CD14-positive monocyte (primary cell): ENCODE data around the gene CCBE1. TPM values are rescaled to one million over a fixed set of nuclear protein-coding genes. Genes with fewer than 3 reads are reported as not detected.

Experiments
- DNase-seq, 3 donors: peaks; one replicate each; pipeline ENCODE4 v3.0.0-alpha.2; 2011 to 2022
- H2AFZ ChIP-seq: 2 replicates; pipeline ENCODE4 v1.6.0; 2012; ENCODE audit warnings: mild to moderate bottlenecking, low read depth, low read length, inconsistent platforms; ENCODE audit not compliant: insufficient read depth, poor library complexity, severe bottlenecking
- H3K27ac ChIP-seq, 2 donors: 1 replicate in 1 of 2; 2 replicates in 1 of 2; pipeline ENCODE4 v1.5.1; 2012 to 2013; ENCODE audit warnings: low read length in 2 of 2, control low read depth in 1 of 2, inconsistent platforms in 1 of 2, low read depth in 1 of 2, mild to moderate bottlenecking in 1 of 2
- H3K27me3 ChIP-seq, 2 donors: one replicate each; pipeline versions ENCODE4 v1.6.0 to v1.6.1; 2011 to 2013; ENCODE audit warnings: low read length in 2 of 2; ENCODE audit not compliant: control insufficient read depth in 2 of 2, insufficient read depth in 2 of 2
- H3K36me3 ChIP-seq, 2 donors: replicated peaks in 1 of 2; 1 replicate in 1 of 2; 2 replicates in 1 of 2; pipeline versions ENCODE4 v1.5.1 to v1.6.1; 2012 to 2013; ENCODE audit warnings: low read length in 2 of 2, control low read depth in 1 of 2, inconsistent platforms in 1 of 2, mild to moderate bottlenecking in 1 of 2; ENCODE audit not compliant: insufficient read depth in 2 of 2, control insufficient read depth in 1 of 2
- H3K4me1 ChIP-seq, 2 donors: 1 replicate in 1 of 2; 2 replicates in 1 of 2; pipeline versions ENCODE4 v1.5.1 to v1.6.1; 2012 to 2013; ENCODE audit warnings: low read length in 2 of 2, control low read depth in 1 of 2, inconsistent platforms in 1 of 2, mild to moderate bottlenecking in 1 of 2, moderate library complexity in 1 of 2; ENCODE audit not compliant: insufficient read depth in 2 of 2, control insufficient read depth in 1 of 2
- H3K4me2 ChIP-seq: replicated peaks from 2 replicates; pipeline ENCODE3; 2012; ENCODE audit warnings: low read length, moderate library complexity, mild to moderate bottlenecking; ENCODE audit not compliant: poor library complexity, severe bottlenecking; ENCODE audit errors: extremely low read depth
- H3K4me3 ChIP-seq, 3 experiments: fragments of 200-600 bp in 1 of 3; sonication (generic) in 1 of 3; replicated peaks in 1 of 3; 1 replicate in 2 of 3; 2 replicates in 1 of 3; pipeline ENCODE4 v1.5.1; 2011 to 2013; ENCODE audit warnings: low read length in 3 of 3, mild to moderate bottlenecking in 3 of 3, control low read depth in 2 of 3, low read depth in 2 of 3, inconsistent platforms in 1 of 3, moderate library complexity in 1 of 3
- H3K79me2 ChIP-seq: 2 replicates; pipeline ENCODE4 v1.6.0; 2012; ENCODE audit warnings: mild to moderate bottlenecking, control low read depth, inconsistent platforms, low read length, moderate library complexity; ENCODE audit not compliant: insufficient read depth
- H3K9ac ChIP-seq: 2 replicates; pipeline ENCODE4 v1.6.0; 2017; ENCODE audit warnings: low read length, mild to moderate bottlenecking; ENCODE audit not compliant: insufficient read depth, poor library complexity, severe bottlenecking
- H3K9me3 ChIP-seq, 2 donors: replicated peaks in 1 of 2; 1 replicate in 1 of 2; 2 replicates in 1 of 2; pipeline versions ENCODE4 v1.5.1 to v1.6.1; 2012 to 2013; ENCODE audit warnings: low read length in 2 of 2, control low read depth in 1 of 2; ENCODE audit not compliant: control insufficient read depth in 1 of 2, insufficient read depth in 1 of 2
- H4K20me1 ChIP-seq: 2 replicates; pipeline ENCODE4 v1.6.0; 2012; ENCODE audit warnings: mild to moderate bottlenecking, low read length, control low read depth, moderate library complexity; ENCODE audit not compliant: insufficient read depth
- H3K27ac Mint-ChIP-seq, 7 donors: one replicate each; pipeline ENCODE4 v1.8.0; 2020; ENCODE audit warnings: mild to moderate bottlenecking in 7 of 7, mixed read lengths in 7 of 7, moderate library complexity in 6 of 7, inconsistent platforms in 2 of 7
- H3K27me3 Mint-ChIP-seq, 3 donors: one replicate each; pipeline ENCODE4 v1.8.0; 2021 to 2022; ENCODE audit warnings: low read depth in 3 of 3, mild to moderate bottlenecking in 3 of 3, mixed read lengths in 3 of 3, moderate library complexity in 3 of 3, inconsistent platforms in 1 of 3
- H3K36me3 Mint-ChIP-seq, 2 donors: one replicate each; pipeline ENCODE4 v1.8.0; 2020; ENCODE audit warnings: mixed read lengths in 2 of 2, inconsistent platforms in 1 of 2, mild to moderate bottlenecking in 1 of 2
- H3K4me1 Mint-ChIP-seq: one replicate; pipeline ENCODE4 v1.8.0; 2020; ENCODE audit warnings: mild to moderate bottlenecking, mixed read lengths
- H3K4me3 Mint-ChIP-seq, 2 donors: one replicate each; pipeline ENCODE4 v1.8.0; 2020; ENCODE audit warnings: mild to moderate bottlenecking in 2 of 2, mixed read lengths in 2 of 2, moderate library complexity in 1 of 2
- H3K9me3 Mint-ChIP-seq, 7 donors: one replicate each; pipeline ENCODE4 v1.8.0; 2020 to 2022; ENCODE audit warnings: mixed read lengths in 7 of 7, mild to moderate bottlenecking in 6 of 7, moderate library complexity in 6 of 7, inconsistent platforms in 2 of 7
- WGBS: methylation state at CpG from one replicate; pipeline ENCODE4 v1.1.5; 2013; ENCODE audit warnings: missing lambda C conversion rate; ENCODE audit not compliant: insufficient coverage; 5-methylcytosine and 5-hydroxymethylcytosine counted together
- intact Hi-C, 2 donors: fragments of 100-400 bp; cut with micrococcal nuclease; formaldehyde crosslinking; loops; one replicate each; pipeline versions ENCODE4 v1.15.0 to v1.15.1; 2023
- polyA plus RNA-seq, 3 donors: library from polyadenylated mRNA; depleted of rRNA in 1 of 3; unstranded in 2 of 3; stranded (reverse) in 1 of 3; fragments of 300-500 nt in 2 of 3; fragments of >200 nt in 1 of 3; fragmentation: Illumina TruSeq in 2 of 3; gene quantifications; 1 replicate in 2 of 3; 2 replicates in 1 of 3; pipeline ENCODE4 v1.2.3, GENCODE V29; 2012 to 2021
- TF ChIP-seq, protein P1 (sequence below): fragments of 200-600 bp; IDR thresholded peaks from one replicate; pipeline ENCODE4 v1.8.0; 2022; ENCODE audit warnings: antibody characterized with exemption, mild to moderate bottlenecking

CCBE1 gene
- polyA plus RNA-seq, 3 donors = not detected

DNA sequence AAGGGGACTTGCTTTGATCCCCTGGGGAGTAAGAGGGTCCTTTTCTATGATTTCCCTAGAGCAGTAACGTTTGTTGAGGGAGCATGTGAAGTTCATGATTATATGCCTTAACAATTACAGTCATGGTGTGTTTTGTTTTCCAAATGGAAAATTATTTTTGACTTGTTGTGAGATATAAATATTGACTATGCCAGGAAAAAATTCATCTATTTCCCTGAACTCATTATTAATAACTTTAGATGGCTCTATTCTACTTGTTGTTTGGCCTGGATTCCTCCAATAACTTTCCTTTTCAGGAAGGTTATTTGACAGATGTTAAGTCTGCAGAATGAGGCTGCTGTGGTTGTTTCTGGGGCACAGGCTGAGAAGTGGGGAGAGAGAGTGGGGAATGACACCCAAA lies 266.1 kb downstream of the CCBE1 start:
- Histone ChIP-seq H4K20me1 (no peaks in the 10 kb centered on the region), H3K36me3 (no peaks in the 10 kb centered on the region), H3K79me2 (no peaks in the 10 kb centered on the region), H3K4me2 (no peak overlapping the region), H2AFZ (no peak overlapping the region), H3K4me1 (no peaks in the 10 kb centered on the region), H3K27ac (no peak overlapping the region), H3K4me3 (no peak overlapping the region), H3K9me3 (no peaks in the 10 kb centered on the region), H3K27me3 (no peaks in the 10 kb centered on the region), H3K9ac (no peak overlapping the region)
- DNase-seq = no peak
- H3K9me3 Mint-ChIP-seq = peaks cover 0 to 3% (median 0%) of the 10 kb centered on the region in 7 donors
- H3K4me3 Mint-ChIP-seq = no peak overlapping the region
- H3K4me1 Mint-ChIP-seq = no peaks in the 10 kb centered on the region
- intact Hi-C loops = no loop called here
- TF ChIP-seq, protein P1, sequence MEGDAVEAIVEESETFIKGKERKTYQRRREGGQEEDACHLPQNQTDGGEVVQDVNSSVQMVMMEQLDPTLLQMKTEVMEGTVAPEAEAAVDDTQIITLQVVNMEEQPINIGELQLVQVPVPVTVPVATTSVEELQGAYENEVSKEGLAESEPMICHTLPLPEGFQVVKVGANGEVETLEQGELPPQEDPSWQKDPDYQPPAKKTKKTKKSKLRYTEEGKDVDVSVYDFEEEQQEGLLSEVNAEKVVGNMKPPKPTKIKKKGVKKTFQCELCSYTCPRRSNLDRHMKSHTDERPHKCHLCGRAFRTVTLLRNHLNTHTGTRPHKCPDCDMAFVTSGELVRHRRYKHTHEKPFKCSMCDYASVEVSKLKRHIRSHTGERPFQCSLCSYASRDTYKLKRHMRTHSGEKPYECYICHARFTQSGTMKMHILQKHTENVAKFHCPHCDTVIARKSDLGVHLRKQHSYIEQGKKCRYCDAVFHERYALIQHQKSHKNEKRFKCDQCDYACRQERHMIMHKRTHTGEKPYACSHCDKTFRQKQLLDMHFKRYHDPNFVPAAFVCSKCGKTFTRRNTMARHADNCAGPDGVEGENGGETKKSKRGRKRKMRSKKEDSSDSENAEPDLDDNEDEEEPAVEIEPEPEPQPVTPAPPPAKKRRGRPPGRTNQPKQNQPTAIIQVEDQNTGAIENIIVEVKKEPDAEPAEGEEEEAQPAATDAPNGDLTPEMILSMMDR = no peak
- H3K36me3 Mint-ChIP-seq = no peaks in the 10 kb centered on the region
- H3K27me3 Mint-ChIP-seq = peaks cover 1 to 5% (median 3%) of the 10 kb centered on the region in 3 donors
- no peak overlapping the region for H3K27ac Mint-ChIP-seq
- 80% methylated on average over 1 of the region's 1 CpG for WGBS

DNA sequence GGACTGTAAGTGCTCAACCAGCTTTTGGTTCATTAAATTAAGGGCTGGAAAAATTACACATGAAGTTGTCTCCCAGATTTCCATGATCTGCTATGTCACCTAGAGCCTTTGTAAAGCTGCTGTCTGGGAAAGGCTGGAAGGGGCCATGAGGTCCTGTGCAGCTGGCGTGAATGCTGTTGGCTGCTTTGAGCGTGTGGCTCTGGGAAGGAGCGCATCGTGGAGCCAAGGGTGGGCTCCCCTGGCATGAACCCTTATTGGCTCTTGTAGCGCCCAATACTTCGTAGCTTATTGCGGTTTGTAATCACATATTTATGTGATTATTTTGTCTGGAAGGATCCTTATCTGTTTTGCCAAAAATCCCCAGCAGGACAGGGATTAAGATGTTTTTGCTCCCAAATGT lies 267.6 kb downstream of the CCBE1 start:
- no peaks in the 10 kb centered on the region for H3K4me1 ChIP-seq
- intact Hi-C loops = no loop called here
- Mint-ChIP-seq H3K27me3 (peaks cover 1 to 3% (median 3%) of the 10 kb centered on the region in 3 donors), H3K27ac (no peak overlapping the region), H3K9me3 (peaks cover 0 to 1% (median 0%) of the 10 kb centered on the region in 7 donors), H3K4me1 (no peaks in the 10 kb centered on the region), H3K36me3 (no peaks in the 10 kb centered on the region), H3K4me3 (no peak overlapping the region)
- no peaks in the 10 kb centered on the region for H3K27me3 ChIP-seq
- no peak overlapping the region for H3K9ac ChIP-seq
- H3K4me3 ChIP-seq = no peak overlapping the region
- 95% methylated on average over 6 of the region's 7 CpGs for WGBS
- H3K4me2 ChIP-seq = no peak overlapping the region
- no peaks in the 10 kb centered on the region for H3K79me2 ChIP-seq
- H4K20me1 ChIP-seq = no peaks in the 10 kb centered on the region
- no peak overlapping the region for H3K27ac ChIP-seq
- TF ChIP-seq, protein P1 = no peak
- H2AFZ ChIP-seq = no peak overlapping the region
- no peaks in the 10 kb centered on the region for H3K9me3 ChIP-seq
- no peaks in the 10 kb centered on the region for H3K36me3 ChIP-seq
- no peak for DNase-seq
